Vagina (tissue), 2 donors: ENCODE measurements around the gene NEU4.

Source experiments
- CTCF ChIP-seq, 3 experiments: fragments of 450-650 bp in 2 of 3; fragments of 200-600 bp in 1 of 3; sonication (generic) in 1 of 3; IDR thresholded peaks; one replicate each; pipeline ENCODE4 v1.5.1; 2017 to 2019; ENCODE audit warnings: antibody characterized with exemption in 3 of 3, mild to moderate bottlenecking in 2 of 3, moderate library complexity in 2 of 3
- POLR2A ChIP-seq, 2 donors: fragments of 450-650 bp; IDR thresholded peaks; one replicate each; pipeline ENCODE4 v1.6.1; 2017; ENCODE audit warnings: antibody characterized with exemption in 2 of 2, mild to moderate bottlenecking in 2 of 2, moderate library complexity in 2 of 2
- POLR2AphosphoS5 ChIP-seq, 2 donors: sonication (generic); formaldehyde crosslinking; IDR thresholded peaks; one replicate each; pipeline ENCODE4 v1.9.0; 2017; ENCODE audit warnings: antibody characterized with exemption in 2 of 2, mild to moderate bottlenecking in 2 of 2, low read depth in 1 of 2; ENCODE audit not compliant: insufficient read depth in 1 of 2

GRCh38 chr2:241810307-241811200 lies 1.6 kb downstream of the NEU4 start:
- TF ChIP-seq POLR2A (IDR thresholded peaks at IDR 0.05) (no peak), CTCF (IDR thresholded peaks at IDR 0.05) (no peak), POLR2AphosphoS5 (IDR thresholded peaks at IDR 0.05; ENCODE audit: insufficient read depth in 1 of 2, low read depth in 1 of 2) (no peak)
